ENCODE measurements around the gene SPINK1.
A peak's percentile ranks its signal among the peaks of the same experiment; 100 is the strongest.
"Not testable (repeated sequence)": the region's sequence is repeated elsewhere in the genome, so short reads cannot be mapped to it uniquely, and the experiment has no call there.

SPINK1 gene

GRCh38 chr5:147854331-147854730 lies 22.9 kb upstream of the SPINK1 start:
- no peak for DNase-seq

GRCh38 chr5:147853372-147853987 lies 22.0 kb upstream of the SPINK1 start:
- DNase-seq: no peak

GRCh38 chr5:147852365-147852764 lies 20.9 kb upstream of the SPINK1 start:
- DNase-seq: no peak

- DNase-seq: no peak
Measured at GRCh38 chr5:147851578-147851977, 20.1 kb upstream of the SPINK1 start.

- DNase-seq: no peak
Measured at GRCh38 chr5:147849226-147849625, 17.8 kb upstream of the SPINK1 start.

- DNase-seq: no peak
Measured at GRCh38 chr5:147845618-147846017, 14.1 kb upstream of the SPINK1 start.

- no peak for DNase-seq
Measured at GRCh38 chr5:147844846-147845245, 13.4 kb upstream of the SPINK1 start.

GRCh38 chr5:147842869-147843268 lies 11.4 kb upstream of the SPINK1 start:
- DNase-seq: no peak

- DNase-seq: no peak
Measured at GRCh38 chr5:147836439-147836838, 5.0 kb upstream of the SPINK1 start.

GRCh38 chr5:147835386-147835798 lies 3.9 kb upstream of the SPINK1 start:
- no peak for DNase-seq

GRCh38 chr5:147832541-147832940 lies 1.1 kb upstream of the SPINK1 start:
- DNase-seq: no peak

- DNase-seq: no peak
Measured at GRCh38 chr5:147830035-147830434, 1.4 kb downstream of the SPINK1 start.

GRCh38 chr5:147827017-147827416 lies 4.5 kb downstream of the SPINK1 start:
- DNase-seq: not testable (repeated sequence)

GRCh38 chr5:147826361-147826760 lies 5.1 kb downstream of the SPINK1 start:
- no peak for DNase-seq

GRCh38 chr5:147822686-147823491 lies 8.6 kb downstream of the SPINK1 start:
- peak; percentile 72 for DNase-seq

- not testable (repeated sequence) for DNase-seq
Measured at GRCh38 chr5:147822222-147822621, 9.2 kb downstream of the SPINK1 start.

- DNase-seq: no peak
Measured at GRCh38 chr5:147821766-147822165, 9.7 kb downstream of the SPINK1 start.

- DNase-seq: no peak
Measured at GRCh38 chr5:147819261-147819770, 12.2 kb downstream of the SPINK1 start.

GRCh38 chr5:147818290-147818689 lies 13.2 kb downstream of the SPINK1 start:
- DNase-seq: no peak

GRCh38 chr5:147813696-147814095 lies 17.8 kb downstream of the SPINK1 start:
- no peak for DNase-seq

GRCh38 chr5:147809830-147810666 lies 21.4 kb downstream of the SPINK1 start:
- no peak for DNase-seq

GRCh38 chr5:147805030-147805454 lies 26.4 kb downstream of the SPINK1 start:
- DNase-seq: no peak

GRCh38 chr5:147804334-147804733 lies 27.1 kb downstream of the SPINK1 start:
- no peak for DNase-seq

Data from midbrain (tissue), 1 donor.